NCI-H2107 (cell line): Measurements from ENCODE around the gene FICD.

Experiments used
- DNase-seq: peaks from one replicate; lab custom pipeline; 2025; lab: John Stamatoyannopoulos, UW

Gene FICD

DNA sequence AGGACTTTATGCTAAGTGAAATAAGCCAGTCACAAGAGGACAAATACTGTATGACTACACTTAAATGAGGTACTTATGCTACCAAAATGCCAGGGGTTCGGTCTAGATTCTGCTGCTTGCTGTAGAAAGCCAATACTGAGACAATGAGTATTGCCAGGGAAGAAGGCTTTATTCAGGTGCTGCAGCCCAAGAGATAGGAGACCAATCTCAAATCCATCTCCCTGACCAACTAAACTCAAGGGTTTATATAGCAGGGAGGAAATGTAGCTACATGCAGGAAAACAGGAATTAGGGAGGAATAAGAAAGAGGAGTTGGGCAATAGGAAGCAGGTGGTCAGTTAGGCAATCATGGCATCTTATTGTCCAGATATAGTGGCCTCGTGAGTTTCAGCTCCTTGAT is 12.2 kb upstream of the FICD start:
- no peak for DNase-seq

DNA sequence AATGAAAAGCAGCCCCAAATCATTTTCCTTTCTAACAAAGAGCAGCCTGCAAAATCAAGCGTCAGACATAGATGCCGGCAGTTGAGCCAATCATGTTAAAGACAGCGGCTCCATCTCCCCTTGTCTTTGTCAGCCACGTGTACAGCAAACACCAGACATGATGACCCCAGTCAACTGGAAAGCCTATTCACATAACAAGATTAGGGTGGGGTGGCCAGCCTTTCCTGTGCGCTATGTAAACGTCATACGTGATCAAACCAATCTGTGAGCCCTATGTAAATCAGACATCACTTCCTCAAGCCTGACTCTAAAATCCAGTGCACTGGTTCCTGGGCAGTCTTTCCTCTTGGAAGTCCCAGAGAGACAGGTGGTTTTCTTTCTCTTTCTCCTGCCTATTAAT is 9.9 kb upstream of the FICD start:
- DNase-seq, result no peak

DNA sequence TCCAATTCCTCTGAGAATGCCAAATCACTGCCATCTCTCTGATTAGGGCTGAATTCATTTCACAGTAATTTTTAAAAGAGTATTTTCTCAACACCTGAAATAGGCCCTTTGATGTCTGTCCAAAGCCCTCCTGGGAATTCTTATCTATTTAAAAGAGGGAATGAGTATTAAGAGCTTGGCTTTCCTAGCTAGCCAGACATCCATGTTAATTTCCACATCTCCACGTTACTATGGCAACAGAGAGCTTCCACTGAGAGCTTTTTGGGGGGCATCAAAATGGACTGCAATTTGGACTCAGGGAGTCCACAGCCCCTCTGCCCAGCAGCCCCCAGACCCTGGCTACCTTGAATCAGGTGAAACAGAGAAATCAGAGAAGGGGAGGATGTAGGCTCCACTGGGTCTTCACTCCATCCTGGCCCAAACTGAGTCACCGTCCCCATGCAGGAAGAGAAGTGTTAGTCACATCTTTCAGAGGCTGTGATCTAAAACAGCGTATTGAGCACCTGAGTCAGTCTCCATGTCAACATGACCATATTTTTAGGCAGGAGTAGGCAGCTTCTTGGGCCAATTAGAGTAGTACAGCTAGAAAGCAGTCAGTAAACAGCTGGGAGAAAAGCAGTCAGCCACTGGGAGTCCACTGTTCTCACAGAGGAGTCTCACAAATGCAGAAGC is 7.0 kb upstream of the FICD start:
- DNase-seq, result no peak

DNA sequence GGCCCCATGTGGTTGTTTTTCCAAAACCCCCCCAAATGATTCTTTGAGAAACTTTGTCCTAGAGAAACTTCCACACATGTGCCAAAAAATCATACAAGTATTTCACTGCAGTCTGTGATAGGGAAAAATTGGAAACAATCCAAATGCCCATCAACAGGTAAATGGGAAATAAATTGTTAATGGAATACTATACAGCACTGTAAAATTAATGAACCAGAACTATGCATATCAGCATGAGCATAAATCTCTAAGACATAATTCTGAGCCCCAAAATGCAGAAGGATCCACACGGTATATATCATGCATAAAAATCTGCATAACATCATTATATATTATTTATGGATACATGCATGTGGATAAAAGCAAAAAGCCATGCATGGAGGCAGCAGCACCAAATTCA is 5.3 kb upstream of the FICD start:
- no peak for DNase-seq

DNA sequence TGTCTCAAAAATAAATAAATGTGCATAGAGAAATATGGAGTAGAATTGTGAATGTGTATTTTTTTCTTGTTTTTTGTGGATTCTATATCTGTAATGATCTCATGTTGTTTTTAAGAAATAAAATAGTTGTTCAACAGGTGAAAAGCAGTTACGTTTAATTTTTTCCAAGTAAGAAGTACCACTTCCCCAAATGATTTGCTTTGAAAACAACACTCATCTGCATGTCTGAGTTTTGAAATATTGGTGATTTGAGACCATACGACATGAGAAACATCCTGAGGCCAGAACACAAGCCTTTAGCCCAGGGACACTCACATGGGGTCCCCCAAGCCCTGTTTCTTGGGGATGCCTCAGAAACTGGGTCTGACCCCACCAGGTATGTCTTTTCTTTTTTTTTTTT is 4.2 kb upstream of the FICD start:
- DNase-seq, result no peak

DNA sequence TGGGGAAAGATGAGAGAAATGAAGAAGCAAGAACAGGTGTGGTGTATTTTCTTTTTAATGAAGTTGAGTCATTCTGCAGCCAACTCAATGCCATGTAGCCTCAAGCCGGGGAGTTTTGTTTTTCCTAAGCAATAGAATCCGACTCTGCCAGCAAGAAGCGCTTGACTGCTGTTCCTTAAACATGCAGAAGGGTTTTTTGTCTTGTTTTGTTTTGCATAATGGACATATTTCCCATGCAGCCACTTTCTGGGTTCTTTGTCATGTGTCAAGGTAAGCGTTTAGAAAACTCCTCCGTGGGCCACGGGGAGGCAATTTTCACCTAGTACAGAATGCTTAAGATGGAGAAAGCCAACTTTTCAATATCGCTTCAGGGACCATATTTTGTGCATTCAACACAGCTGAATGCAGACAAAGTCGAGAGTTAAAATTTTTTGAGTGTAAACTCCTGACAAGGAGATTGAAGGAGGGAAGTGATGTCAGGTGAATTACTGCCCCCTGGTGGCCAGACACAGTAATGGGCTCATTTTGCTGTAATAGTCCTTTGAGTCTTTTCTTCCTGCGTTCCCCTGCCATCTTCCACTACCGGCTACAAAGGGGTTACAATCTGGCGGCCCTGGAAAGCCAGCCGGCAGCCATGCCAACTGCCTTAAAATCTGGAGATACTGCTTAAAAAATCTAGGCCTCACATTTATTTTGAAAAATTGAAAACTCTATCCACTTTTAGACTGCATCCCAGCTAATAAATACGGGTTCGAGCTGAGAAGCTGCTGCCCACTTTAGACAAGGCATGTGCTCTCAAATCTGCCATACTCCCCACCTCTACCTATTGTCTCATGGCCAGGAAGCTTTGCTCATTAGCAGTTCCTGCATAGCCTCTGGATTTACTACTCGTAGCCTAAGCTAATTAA is 3.2 kb upstream of the FICD start:
- DNase-seq, result peak; percentile 52

DNA sequence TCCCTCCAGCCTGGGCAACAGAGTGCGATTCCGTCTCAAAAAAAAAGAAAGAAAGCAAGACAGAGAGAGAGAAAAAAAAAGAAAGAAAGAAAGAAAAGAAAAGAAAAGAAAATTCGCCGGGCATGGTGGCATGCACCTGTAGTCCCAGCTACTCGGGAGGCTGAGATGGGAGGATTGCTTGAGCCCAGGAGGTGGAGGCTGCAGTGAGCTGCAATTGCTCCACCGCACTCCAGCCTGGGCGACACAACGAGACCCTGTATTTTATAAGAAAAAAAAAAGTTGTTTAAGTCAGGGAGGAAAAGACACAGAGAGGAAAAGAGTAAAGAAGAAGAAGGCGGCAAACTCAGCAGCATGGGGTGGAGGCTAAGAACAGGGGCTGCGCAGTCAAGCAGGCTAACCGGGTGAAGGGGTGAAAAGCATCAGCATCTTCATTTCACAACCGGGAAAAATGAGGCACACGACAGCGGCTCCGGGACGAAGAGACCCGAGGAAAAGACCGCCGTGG is 557 bp upstream of the FICD start:
- DNase-seq, result no peak

DNA sequence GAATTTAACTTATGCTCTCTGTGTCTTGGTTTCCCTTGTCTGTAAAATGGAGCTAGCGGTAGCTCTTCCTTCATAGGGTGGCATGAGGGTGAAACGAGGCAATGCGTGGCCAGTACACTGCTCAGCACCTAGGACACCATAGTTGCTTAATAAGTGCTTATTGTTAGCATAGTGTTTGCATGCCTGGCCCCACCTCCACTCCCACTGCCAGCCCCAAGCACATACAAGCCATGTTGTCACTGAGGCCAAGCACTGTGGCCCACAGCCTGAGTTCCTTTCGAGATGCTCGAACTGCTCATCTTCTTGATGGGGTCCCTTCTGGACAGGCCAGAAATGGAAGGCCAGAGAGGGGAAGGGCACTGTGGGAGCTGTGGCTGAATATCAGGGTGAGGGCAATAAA is 839 bp downstream of the FICD start:
- no peak for DNase-seq

DNA sequence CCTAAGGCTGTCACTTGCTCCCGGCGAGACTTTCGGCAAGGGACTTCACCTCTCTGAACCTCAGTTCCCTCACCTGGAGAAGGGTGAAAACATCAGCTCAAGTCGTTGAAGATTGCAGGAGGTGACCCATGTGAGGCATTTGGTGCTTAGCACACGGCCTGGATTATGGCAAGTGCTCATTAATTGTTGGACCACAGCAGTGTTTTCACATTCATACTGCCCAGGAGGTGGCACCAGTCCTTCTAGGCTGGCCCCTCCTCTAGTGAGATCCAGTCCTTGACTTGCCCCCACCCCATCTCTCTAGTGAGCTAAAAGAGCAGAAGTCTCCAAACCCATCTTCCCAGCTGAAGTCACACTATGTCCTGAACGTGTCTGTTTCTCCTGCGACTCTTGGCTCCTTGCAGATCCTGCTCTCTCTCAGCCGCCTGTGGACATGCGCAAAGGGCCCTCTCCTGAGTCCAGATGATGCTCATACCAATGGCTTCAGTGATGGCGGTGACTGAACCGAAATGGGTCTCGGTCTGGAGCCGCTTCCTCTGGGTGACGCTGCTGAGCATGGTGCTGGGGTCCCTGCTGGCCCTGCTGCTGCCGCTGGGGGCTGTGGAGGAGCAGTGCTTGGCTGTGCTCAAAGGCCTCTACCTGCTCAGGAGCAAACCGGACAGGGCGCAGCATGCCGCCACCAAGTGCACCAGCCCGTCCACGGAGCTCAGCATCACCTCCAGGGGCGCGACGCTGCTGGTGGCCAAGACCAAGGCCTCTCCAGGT is 1.6 kb downstream of the FICD start:
- DNase-seq, result no peak

DNA sequence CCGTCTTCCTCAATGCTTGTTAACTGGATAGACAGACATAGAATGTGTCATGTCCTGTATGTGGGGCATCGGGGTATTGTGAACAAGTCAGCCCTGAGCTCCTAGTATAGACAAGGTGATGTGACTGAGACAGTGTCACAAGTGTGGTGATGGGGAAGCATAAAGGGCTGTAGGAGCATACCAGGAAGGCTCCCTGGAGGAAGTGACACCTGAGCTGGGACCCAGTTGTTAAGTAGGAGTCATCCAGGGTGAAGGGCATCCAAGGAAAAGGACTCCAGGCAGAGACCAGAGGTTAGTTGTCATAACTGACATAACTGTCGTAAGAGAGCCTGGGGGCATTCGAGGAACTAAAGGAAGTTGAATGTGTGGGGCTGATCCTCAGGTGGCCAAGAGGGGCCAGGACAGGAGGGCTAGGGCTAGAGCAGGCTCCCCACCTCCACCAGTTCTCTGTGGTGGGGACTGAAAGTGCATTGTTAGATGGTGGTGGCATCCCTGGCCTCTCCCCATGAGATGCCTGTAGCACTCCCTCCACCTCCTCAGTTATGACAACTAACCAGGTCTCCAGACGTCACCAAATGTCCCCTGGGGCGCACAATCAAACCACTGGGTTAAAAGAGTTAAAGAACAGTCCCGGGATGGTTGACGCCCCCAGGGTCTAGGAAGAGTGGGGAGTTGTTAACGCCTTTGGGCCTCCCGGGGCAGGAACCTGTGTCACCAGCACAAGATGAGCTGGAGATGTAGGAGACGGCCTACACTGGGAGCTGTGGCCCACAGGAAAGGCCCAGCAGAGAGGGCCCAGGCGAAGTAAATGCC is 2.4 kb downstream of the FICD start:
- DNase-seq, result no peak

DNA sequence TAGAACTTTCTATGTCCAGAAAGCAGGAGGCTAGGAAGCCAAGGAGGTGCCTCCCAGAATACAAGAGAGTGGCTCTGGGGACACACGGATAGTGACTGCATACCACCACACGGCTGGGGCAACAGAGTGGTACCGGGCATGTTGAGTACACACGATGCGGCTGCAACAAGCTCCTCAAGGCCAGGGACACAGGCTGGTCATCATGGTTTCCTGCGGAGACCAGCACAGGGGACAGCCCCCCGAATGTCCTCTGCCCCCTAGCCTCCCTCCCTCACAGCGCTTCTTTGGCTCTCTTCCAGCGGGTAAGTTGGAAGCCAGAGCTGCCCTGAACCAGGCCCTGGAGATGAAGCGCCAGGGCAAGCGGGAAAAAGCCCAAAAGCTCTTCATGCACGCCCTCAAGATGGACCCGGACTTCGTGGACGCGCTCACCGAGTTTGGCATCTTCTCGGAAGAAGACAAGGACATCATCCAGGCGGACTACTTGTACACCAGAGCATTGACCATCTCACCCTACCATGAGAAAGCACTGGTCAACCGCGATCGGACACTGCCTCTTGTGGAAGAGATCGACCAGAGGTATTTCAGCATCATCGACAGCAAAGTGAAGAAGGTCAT is 3.1 kb downstream of the FICD start:
- no peak for DNase-seq

DNA sequence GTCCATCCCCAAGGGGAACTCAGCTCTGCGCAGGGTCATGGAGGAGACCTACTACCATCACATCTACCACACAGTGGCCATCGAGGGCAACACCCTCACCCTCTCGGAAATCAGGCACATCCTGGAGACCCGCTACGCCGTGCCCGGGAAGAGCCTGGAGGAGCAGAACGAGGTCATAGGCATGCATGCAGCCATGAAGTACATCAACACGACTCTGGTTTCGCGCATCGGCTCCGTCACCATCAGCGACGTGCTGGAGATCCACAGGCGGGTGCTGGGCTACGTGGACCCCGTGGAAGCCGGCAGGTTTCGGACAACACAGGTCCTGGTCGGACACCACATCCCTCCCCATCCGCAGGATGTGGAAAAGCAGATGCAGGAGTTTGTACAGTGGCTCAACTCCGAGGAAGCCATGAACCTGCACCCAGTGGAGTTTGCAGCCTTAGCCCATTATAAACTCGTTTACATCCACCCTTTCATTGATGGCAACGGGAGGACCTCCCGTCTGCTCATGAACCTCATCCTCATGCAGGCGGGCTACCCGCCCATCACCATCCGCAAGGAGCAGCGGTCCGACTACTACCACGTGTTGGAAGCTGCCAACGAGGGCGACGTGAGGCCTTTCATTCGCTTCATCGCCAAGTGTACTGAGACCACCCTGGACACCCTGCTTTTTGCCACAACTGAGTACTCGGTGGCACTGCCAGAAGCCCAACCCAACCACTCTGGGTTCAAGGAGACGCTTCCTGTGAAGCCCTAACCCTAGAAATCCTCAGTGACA is 3.8 kb downstream of the FICD start:
- DNase-seq, result no peak

DNA sequence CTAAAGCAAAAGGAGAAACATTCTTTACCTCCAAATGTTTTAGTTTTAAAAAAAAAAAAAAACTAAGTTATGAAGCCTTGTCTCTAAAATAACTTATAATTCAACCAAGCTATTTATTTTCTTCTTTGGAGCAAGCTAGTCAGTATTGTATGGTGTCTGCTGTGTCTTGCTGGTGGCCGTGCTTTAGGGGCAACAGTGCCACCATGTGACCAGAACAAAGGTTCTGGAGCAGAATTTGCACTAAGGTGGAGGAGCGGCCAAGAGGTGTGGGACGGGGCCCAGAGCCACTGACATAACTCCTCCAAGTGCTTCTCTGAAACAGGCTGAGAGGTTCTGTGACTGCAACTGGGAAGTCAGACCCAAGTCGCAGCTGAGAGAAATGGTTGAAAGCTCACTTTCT is 4.5 kb downstream of the FICD start:
- DNase-seq, result no peak

DNA sequence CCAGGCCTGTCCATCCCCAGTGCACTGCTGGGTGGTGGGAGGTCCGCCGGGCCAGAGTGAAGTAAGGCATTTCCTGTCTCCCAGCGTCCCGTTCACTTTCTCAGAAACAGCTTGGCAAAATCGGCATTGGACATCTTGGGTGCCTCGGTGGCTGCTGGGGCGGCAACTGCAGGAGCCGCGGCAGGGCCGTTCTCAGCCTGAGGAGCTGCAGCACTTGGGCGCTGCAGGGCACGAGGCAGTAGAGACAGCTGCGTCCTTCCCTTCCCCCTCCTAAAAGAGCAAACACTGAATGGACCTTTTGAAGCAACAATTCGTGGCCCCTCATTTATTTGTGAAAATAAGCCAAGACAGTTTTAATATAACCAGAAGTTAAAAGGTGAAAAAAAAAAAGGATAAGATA is 8.3 kb downstream of the FICD start:
- DNase-seq, result no peak

DNA sequence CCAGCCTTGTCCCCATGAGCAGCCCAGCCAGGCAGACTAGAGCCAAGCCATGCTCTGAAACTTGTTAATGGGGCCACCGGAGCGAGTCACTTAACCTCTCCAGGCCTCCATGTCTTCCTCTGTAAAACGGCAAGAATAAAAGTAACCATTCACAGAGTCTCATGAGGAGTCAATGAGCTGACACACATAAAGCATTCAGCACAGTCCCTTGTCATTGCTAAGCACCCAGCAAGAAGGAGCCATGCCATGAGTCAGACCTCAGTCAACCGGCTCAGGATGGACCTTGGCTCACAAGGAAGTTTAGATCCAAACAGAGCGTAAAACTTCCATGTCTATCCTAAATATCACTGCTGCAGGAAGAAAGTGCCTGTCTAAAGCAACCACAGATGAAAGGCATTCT is 10.6 kb downstream of the FICD start:
- DNase-seq, result no peak

DNA sequence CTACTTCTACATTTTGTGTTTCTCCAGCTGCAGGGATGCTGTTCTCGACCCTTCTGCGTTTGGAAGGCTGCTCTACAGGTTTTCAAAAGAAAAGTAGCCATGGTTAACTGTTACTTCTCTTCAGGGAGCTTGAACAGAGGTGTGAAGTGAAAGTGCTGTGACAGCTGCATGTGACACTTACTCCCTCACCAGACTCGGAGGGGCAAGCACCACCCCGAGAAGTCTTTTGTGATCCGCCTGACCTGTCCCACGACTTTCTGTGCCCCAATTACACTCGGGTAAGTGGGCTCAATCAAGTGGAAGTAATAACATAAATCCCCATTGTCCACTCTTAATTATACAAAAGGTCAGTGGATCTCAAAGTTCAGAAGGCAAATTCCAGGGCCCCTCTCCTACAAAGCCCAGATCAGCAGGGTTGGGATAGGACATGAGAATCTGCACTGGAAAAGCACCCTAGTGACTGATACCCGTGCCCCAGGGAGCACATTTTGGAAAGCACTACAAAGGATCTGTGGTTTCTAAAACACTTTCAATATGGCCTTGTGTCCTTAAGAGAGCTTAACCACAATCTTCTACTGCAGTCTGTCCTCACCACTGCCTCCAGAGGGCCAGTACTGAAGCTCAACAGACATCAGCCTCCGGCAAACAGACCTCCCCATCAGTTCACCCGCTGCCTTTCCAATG is 11.5 kb downstream of the FICD start:
- DNase-seq, result peak; percentile 46

DNA sequence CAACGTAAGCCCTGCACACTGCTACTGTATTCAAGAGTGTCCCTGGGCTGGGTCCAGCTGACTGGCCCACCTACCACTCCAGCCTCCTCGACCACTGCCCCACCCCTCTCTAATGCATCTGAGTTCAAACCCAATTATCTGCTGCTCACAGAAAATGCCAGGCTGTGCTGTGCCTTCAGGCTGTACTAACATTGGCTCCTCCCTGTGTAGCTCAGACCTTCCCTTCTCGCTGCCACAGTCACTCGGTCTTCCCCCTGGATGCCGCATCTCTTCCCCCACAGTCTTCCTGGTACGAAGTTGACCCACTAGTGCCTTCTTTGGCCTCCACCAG is 12.1 kb downstream of the FICD start:
- no peak for DNase-seq

DNA sequence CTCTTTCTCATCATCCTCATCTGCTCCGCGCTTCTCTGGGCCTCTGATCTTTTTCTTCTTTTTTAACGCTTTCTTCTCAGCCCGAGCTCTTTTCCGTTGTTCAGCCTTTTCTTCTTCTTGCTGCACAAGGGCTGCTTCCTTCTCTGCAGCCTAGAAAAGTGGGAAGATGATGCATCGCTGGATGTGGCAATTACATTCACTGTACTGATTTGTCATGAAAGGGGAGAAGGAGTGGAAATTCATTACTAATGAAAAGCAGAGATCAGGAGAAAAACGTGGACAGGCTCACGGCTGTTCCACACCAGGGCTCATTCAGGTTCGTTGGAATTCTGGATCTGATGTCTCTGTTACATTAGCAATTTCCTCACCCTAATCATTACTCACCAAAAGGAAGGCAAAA is 15.1 kb downstream of the FICD start:
- DNase-seq, result no peak

DNA sequence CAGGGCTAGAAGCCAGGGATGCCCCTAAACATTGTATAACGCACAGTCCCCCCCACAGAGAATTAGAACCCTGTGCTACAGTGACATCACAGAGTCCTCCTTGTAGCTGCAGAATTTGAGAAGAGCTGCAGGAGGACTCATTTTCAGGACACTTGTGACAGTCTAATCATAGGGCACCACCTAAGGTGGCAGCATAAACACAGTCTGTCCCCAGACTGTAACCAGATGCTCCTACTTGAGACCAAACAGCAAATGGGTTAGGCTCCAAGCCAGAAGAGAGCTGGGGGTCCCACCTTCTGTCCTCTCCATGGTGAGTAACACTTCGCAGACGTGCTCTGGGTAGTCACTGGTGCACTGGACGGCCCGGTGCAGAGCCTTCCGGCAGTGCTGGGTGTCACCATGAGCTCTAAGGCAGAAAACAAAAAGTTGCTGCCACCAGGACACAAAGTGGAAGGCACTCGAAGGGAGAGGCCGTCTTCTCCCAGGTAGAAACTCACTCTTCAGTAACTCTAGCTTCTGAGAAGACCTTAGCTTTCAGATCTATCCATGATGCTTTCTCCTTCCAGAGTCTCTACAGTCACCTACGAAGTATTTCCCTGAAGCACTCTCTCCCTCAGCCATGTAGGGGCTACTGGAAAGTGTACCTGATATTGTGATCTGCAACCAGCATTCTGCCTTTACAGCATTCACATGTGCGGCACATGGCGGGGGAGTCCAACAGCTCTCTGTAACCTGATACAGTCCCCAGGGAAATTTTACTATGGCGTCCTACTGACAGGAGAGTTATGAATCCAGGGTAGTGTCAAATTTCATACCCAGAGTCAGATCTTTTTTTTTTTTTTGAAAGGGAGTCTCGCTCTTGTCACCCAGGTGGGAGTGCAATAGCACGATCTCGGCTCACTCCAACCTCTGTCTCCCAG is 17.1 kb downstream of the FICD start:
- peak; percentile 92 for DNase-seq
